PFSK-1 (cell line): ENCODE results near the gene HMGCR.

ENCODE experiments used
- POLR2AphosphoS5 ChIP-seq: IDR thresholded peaks from 2 replicates; pipeline ENCODE4 v1.6.1; 2012; ENCODE audit warnings: low read depth, mild to moderate bottlenecking, control low read depth, low read length, moderate library complexity
- SIN3A ChIP-seq: IDR thresholded peaks from 2 replicates; pipeline ENCODE4 v1.6.1; 2012; ENCODE audit warnings: mild to moderate bottlenecking, low read length, moderate library complexity, borderline replicate concordance; ENCODE audit not compliant: insufficient read depth
- TAF1 ChIP-seq: IDR thresholded peaks from 2 replicates; pipeline ENCODE4 v1.6.1; 2012; ENCODE audit warnings: low read length, control low read depth, borderline replicate concordance; ENCODE audit not compliant: insufficient read depth
- TF ChIP-seq, protein P1 (sequence below), 2 experiments: IDR thresholded peaks; 2 replicates each; pipeline versions ENCODE4 v1.6.1 to v1.8.0; 2011 to 2012; ENCODE audit warnings: low read depth in 2 of 2, low read length in 2 of 2, control low read depth in 1 of 2, inconsistent platforms in 1 of 2, mild to moderate bottlenecking in 1 of 2, moderate library complexity in 1 of 2; ENCODE audit not compliant: insufficient read depth in 1 of 2

DNA sequence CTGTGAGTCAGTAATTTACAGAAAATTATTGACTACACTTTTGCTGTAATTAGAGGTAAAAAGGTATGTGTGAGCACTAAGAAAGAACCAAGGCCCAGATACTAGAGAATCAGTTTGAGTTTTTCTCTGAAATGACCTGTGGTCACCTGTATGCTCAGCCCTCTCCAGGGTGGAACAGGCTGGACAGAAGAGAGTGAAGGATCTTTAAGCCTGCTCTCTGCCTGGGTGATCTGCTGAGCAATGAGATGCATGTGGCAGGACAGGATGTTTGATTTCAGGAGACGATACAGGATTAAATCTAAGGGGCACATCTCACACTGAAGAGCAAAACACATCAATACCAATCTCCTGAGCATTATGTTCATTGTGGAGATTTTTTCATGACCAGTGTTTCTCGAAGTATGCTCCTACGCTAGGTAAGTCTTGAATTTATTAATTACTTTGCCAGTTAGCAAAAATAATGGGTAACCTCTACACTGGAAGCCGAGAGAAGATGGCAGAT is 25.5 kb downstream of the HMGCR start:
- no peak for TF ChIP-seq POLR2AphosphoS5
- TF ChIP-seq, protein P1, sequence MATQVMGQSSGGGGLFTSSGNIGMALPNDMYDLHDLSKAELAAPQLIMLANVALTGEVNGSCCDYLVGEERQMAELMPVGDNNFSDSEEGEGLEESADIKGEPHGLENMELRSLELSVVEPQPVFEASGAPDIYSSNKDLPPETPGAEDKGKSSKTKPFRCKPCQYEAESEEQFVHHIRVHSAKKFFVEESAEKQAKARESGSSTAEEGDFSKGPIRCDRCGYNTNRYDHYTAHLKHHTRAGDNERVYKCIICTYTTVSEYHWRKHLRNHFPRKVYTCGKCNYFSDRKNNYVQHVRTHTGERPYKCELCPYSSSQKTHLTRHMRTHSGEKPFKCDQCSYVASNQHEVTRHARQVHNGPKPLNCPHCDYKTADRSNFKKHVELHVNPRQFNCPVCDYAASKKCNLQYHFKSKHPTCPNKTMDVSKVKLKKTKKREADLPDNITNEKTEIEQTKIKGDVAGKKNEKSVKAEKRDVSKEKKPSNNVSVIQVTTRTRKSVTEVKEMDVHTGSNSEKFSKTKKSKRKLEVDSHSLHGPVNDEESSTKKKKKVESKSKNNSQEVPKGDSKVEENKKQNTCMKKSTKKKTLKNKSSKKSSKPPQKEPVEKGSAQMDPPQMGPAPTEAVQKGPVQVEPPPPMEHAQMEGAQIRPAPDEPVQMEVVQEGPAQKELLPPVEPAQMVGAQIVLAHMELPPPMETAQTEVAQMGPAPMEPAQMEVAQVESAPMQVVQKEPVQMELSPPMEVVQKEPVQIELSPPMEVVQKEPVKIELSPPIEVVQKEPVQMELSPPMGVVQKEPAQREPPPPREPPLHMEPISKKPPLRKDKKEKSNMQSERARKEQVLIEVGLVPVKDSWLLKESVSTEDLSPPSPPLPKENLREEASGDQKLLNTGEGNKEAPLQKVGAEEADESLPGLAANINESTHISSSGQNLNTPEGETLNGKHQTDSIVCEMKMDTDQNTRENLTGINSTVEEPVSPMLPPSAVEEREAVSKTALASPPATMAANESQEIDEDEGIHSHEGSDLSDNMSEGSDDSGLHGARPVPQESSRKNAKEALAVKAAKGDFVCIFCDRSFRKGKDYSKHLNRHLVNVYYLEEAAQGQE (IDR thresholded peaks at IDR 0.05; ENCODE audit: insufficient read depth in 1 of 2, low read depth in 2 of 2, low read length in 2 of 2): no peak
- no peak for TF ChIP-seq SIN3A
- TF ChIP-seq TAF1: no peak
